OCI-M1 (cell line): Measurements from ENCODE around the gene UBE2E2.

Experiments used
- DNase-seq: peaks from one replicate; lab custom pipeline; 2025; lab: John Stamatoyannopoulos, UW

Gene UBE2E2

DNA sequence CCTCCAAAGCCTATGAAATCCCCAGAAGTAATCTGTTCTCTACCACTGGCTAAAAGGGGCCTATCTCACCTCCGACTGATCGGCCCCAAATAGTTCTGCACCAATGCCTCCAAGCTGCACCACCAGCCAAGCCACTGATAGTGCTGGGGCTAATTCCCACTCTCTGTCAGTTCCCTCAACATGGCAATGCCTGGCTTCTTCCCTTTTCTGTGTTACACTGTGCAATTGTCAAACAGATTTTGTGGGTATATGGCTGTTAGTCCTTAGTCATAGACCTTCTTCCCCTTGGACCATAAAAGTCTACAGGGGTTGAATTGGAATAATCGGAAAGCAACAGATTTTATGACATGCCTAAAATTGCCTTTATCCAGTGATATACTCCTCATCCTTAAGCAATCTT is 9.3 kb upstream of the UBE2E2 start:
- no peak for DNase-seq

DNA sequence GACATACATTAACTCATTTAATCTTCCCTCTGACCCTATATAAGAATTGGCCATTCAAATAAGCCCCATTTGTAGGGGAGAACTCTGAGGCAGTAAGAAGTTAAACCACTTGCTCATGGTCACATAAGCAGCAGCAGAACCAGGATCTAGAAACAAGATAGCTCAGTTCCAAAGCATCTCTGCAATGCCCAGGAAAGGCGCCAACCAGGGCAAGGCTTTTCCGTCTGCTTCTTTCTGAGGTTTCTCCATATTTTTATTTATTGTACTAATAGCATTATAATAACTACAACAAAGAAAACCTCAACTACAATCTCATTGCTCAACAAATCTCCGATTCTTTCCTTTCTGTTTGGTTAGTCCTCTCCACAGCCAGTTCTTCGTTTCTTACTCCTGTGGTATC is 4.3 kb upstream of the UBE2E2 start:
- no peak for DNase-seq

DNA sequence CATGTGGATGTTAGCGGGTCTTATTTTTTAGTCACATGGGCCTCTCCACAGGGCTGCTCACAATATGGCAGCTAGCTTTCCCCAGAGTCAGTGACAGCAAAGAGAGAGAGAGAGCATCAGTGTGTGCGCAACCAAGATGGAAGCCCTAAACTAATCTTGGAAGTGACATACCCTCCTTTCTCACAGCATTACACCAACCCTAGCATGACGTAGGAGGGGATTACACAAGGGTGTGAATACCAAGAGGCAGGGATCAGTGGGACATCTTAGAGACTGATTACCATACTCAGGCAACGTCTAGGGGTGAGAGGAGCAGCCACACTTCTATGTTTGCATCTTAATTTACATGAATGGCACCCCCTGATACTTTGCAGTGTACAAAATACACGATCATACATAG is 3.5 kb upstream of the UBE2E2 start:
- DNase-seq, result no peak

DNA sequence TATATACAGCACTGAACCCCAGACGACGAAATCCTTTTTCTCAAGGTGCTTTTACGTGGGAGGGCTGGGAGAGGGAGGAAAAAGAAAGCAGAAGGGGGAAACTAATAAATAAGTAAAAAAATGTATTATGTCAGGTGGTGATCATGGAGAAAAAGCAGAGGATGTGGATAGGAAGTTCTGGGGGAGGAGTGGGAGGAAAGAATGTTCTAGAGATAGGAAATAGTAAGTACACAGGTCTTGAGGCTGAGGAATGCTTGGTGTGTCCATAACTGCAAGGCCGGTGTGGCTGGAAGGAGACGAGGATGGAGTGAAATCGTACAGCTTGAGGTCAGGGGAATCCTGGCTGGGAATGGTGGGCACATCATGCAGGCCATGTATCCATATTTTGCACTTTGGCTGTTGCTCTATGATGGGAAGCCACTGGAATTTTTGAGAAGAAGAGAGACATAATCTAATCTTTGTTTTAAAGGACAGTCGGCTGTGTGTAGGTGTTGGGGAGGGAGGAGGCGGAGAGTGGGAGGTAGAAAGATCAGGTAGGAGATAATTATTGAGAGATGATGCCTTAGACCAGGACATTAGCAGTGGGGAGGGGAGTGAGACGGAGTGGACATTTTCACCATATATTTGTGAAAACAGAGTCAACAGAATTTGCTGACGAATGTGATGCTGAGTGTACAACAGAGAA is 1.8 kb upstream of the UBE2E2 start:
- DNase-seq, result no peak

DNA sequence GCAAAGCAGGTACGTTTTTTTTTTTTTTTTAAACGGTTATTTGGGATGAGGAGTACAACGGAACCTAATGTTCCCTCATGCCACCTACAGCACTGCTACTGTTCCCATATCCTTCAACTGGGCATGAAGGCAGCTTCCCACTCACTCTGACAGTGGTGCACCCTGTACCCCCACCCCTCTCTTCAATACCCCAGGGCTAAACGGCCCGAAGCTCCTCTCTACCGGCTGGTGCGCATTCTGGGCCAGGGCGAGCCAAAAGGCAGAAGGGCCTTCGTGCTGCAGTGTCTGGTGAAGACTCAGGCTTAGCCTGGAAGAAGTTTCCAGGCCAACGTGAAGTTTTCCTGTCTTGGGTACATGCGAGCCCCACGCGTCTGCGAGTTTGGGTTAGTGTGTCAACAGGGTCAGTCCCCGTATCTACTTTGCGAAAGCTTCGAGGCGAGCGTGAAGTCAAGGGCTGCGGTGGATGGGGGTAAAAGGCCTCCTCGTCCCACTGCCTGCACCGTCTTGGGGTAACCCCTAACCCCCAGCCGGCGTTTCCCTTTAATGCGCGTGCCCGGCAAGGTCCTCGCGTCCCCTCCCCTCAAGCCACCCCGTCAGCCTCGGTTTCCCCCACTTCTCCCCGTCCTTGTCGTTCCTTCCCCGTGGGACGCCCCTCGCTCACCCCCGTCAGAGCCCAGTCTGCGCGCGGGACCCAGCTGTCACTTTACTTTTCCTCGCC is 765 bp upstream of the UBE2E2 start:
- DNase-seq, result no peak

- DNase-seq, result no peak
Measured at GRCh38 chr3:23203708-23204330, 692 bp downstream of the UBE2E2 start.

GRCh38 chr3:23206366-23206765 is 3.2 kb downstream of the UBE2E2 start:
- DNase-seq, result no peak

DNA sequence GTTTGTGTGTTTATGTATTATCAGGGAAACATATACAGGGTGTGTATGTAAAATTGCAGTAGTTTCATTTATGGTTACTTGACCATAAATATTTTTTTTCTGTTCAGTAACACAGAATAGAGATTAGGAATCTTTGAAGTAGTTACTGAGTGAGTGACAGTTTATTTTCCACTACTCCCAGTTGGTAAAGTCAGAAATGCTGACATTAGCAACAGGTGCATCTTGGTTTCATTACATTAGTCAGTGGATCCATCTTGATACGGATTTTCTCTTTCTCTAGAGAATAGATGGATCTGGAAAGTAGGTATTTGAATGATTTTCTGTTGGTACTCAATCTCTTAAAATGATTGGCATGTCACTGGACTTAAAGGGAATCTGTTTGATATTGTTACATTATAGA is 6.0 kb downstream of the UBE2E2 start:
- DNase-seq, result no peak

GRCh38 chr3:23209747-23210487 is 6.8 kb downstream of the UBE2E2 start:
- DNase-seq, result no peak

GRCh38 chr3:23213813-23214212 is 10.7 kb downstream of the UBE2E2 start:
- DNase-seq, result no peak

DNA sequence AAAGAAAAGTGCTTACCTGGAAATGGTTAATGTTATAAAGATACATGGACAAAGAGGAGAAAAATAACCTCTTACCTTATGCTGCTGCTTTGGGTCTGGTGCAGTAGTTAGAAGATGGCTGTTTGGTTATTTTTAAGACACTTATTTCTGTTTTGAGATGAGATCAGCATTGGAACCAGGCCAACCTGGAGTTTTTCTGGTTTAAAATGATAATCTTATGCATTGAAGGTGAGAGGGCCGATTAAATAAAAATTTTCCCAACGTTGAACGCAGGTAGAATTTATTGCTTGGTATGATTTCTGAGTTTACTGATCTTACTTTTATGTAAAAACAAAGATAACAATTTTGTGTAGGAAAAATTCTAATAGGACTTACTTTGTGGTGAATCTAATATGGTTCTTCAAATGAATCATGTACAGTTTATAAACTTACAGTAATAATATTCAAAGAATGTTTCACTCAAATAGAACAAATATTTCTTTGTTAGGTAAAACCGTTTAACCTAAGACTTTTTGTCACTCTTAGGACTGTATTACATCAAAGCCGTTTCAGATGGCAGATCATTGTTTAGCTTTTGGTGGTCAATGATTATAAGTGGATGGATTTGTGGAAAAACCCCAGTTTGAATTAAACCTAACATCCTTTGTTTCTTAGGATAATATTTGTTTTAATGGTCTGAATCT is 14.9 kb downstream of the UBE2E2 start:
- no peak for DNase-seq

DNA sequence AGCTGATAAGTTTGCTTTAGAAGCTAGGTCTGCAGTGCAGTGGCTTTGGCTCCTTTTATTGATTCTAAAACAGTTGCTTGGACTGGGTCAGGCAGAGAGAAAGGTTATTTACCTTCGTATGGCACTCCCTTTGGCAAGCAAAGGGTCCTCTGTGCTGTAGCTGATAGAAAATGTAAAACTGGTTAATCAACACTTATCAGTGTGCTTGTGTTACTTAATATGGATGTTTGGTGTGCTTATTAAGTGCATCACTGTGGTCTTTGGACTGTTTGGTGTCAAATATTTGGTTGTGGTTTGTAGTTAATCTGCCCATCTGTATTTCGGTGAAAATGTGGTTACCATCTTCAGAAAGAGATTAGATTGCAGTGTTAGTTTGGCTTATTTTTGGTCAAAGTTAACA is 16.0 kb downstream of the UBE2E2 start:
- DNase-seq, result no peak

DNA sequence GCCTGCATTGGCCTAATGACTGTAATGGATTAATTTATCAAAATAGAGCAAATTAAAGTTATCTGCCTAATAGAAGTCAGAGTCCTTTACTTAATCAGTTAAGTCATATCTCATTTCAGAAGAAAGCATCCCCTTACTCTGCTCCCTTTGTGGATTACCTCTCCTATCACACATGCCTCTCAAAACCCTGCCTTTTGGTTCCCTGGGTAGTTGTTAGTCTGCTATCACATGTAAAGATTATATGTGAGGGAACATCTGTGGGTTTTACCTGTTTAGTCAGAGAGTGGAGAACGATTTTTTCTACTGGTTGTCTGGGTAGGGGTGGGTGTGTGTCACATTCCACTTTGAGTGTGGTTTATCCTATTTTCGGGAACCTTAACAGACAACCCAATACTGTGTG is 16.4 kb downstream of the UBE2E2 start:
- no peak for DNase-seq

- DNase-seq, result peak; percentile 16
Measured at GRCh38 chr3:23221136-23221535, 18.0 kb downstream of the UBE2E2 start.

- no peak for DNase-seq
Measured at GRCh38 chr3:23232016-23232415, 28.9 kb downstream of the UBE2E2 start.

GRCh38 chr3:23232854-23233253 is 29.7 kb downstream of the UBE2E2 start:
- no peak for DNase-seq

DNA sequence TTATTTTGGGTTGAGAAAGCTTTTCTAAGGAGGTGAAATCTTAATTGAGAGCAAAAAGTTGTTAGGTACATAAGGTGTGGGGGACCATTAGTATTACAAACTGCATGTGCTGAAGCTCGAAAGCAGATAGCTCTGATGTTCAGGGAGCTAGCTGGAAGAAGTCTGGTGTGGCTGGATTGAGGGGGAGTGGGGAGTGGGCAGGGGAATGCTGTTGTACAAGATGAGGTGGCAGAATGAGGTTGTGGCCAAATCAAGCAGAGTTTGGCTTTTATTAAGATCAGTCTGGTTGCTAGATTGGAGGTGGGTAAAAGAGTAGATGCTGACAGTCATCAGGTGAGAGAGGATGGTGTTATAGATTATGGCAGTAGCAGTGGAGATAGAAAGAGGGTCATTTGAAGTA is 32.1 kb downstream of the UBE2E2 start:
- no peak for DNase-seq

DNA sequence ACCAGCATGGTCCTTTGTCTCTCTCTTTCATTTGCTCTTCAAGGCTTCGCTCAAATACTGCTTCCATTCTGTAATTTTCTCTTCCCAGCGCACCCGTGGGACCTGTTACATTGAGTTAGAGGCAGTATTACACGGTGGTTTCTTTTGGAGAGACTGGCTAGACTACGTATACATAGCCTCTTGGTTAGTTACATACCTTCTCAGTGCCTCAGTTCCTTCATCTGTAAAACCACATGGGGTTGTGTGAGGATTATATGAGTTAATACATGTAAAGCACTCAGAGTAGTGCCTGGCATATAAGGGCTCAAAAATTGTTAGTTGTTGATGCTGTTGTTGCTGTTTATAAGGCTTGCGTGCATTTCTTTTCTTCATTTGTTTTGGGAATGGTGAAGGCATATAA is 33.8 kb downstream of the UBE2E2 start:
- DNase-seq, result no peak

DNA sequence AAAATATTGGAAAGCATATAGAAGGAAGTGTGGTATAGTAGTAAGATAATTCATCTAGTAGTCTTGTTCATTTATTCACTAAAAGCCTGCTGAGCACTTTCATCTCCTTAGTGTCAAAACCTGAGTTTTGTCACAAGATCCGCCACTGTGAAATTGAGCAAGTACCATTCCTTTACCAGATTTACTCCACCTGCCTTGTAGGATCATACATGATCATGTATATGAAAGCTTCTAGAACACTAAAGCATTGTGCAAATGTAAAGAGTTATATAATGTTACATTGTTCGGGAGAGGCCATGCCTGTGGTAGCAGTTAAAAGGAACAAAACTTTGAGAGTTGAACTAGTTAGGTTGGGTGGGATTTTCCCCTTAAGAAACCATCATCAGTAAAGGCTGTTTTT is 35.0 kb downstream of the UBE2E2 start:
- no peak for DNase-seq

DNA sequence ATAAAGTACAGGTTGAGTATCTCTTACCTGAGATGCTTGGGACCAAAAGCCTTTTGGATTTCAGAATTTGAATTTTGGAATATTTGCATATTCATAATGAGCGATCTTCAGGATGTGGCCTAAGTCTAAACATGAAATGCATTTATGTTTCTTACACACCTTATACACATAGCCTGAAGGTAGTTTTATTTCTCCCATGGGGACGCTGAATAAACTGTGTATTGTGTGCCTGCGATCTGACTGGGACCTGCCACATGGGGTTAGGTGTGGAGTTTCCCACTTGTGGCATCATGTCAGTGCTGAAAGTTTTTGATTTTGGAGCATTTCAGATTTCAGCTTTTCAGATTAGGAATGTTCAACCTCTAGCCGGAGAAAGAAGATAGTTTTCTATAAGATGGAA is 35.5 kb downstream of the UBE2E2 start:
- no peak for DNase-seq

GRCh38 chr3:23239211-23240068 is 36.3 kb downstream of the UBE2E2 start:
- no peak for DNase-seq
